Peyer's patch (tissue), 4 donors: ENCODE results near the gene ITGA8. TPM values are rescaled to one million over a fixed set of nuclear protein-coding genes. Genes with fewer than 3 reads are reported as not detected.

Source experiments
- DNase-seq, 3 donors: peaks; one replicate each; pipeline ENCODE4 v3.0.0-alpha.2; 2017 to 2019
- H3K27ac ChIP-seq, 4 donors: fragments of 200-600 bp; sonication (generic); one replicate each; pipeline ENCODE4 v1.5.1; 2016 to 2019
- H3K27me3 ChIP-seq, 2 donors: fragments of 200-600 bp; sonication (generic); one replicate each; pipeline ENCODE4 v1.5.1; 2019
- H3K36me3 ChIP-seq, 3 donors: fragments of 200-600 bp; sonication (generic); one replicate each; pipeline ENCODE4 v1.5.1; 2016 to 2019
- H3K4me1 ChIP-seq, 4 donors: fragments of 200-600 bp; sonication (generic); one replicate each; pipeline ENCODE4 v1.5.1; 2016 to 2019
- H3K4me3 ChIP-seq, 4 donors: fragments of 200-600 bp; sonication (generic); 1 replicate in 3 of 4; 2 replicates in 1 of 4; pipeline ENCODE4 v1.5.1; 2016 to 2019; ENCODE audit warnings: mild to moderate bottlenecking in 1 of 4
- H3K9me3 ChIP-seq, 4 donors: fragments of 200-600 bp; sonication (generic); one replicate each; pipeline ENCODE4 v1.5.1; 2016 to 2019; ENCODE audit warnings: mild to moderate bottlenecking in 1 of 4
- CTCF ChIP-seq, 6 experiments: fragments of 450-650 bp in 4 of 6; fragments of 200-600 bp in 2 of 6; sonication (generic) in 1 of 6; IDR thresholded peaks; one replicate each; pipeline ENCODE4 v1.5.1; 2017 to 2019; ENCODE audit warnings: antibody characterized with exemption in 6 of 6, mild to moderate bottlenecking in 3 of 6, moderate library complexity in 1 of 6
- POLR2A ChIP-seq, 2 donors: fragments of 450-650 bp; IDR thresholded peaks; one replicate each; pipeline ENCODE4 v1.5.1; 2017; ENCODE audit warnings: antibody characterized with exemption in 2 of 2, mild to moderate bottlenecking in 2 of 2, moderate library complexity in 2 of 2
- total RNA-seq, 4 donors: library from RNA; depleted of rRNA; stranded (reverse); fragments of >200 nt; gene quantifications; one replicate each; pipeline ENCODE4 v1.1.0, GENCODE V29; 2016

The ITGA8 gene
- total RNA-seq, 4 donors from 2014 or later, result 2.4 to 13.2 (median 3.9) TPM

DNA sequence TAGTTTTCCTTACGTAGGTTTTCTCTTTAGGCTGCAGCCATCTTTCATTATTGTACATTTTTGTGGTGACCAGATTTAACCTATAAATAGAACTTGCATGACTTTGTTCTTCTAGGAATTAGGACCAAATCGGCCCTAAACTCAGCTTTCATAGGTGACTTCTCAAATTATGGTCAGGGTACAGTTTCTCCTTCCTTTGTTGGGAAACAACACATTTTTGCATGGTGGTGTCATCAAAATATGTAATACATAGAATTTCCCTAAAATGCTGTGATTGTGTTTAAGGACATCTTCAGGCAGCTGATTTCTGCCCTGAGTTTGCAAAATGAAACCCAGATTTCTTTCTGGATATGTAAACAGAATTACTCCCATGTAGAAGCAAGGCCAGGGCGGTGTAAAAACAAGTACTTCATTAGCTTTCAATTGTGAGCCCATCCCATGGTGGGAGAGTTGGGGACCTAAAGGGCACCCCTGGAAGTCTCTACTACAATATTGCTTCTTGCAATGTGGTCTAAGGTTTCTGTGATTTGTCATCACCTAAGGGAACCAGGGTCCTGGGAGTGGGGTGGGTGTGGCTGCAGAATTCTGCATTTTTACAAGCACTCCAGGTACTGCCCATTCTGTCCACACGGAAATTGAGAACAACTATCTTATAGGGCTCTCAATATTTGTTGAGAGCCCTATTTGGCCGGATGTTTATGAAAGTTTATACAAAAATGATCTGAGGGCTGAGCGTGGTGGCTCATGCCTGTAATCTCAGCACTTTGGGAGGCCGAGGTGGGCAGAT, 227.7 kb downstream of the ITGA8 start:
- Histone ChIP-seq H3K4me3 (no peak overlapping the region), H3K4me1 (no peaks in the 10 kb centered on the region), H3K27me3 (no peaks in the 10 kb centered on the region), H3K27ac (no peak overlapping the region), H3K9me3 (no peaks in the 10 kb centered on the region), H3K36me3 (no peaks in the 10 kb centered on the region)
- no peak for DNase-seq
- TF ChIP-seq POLR2A (IDR thresholded peaks at IDR 0.05), result no peak

GRCh38 chr10:15489431-15489830, 230.3 kb downstream of the ITGA8 start:
- H3K4me3 ChIP-seq, result no peak overlapping the region
- H3K27me3 ChIP-seq, result no peaks in the 10 kb centered on the region
- no peak overlapping the region for H3K27ac ChIP-seq
- no peaks in the 10 kb centered on the region for H3K9me3 ChIP-seq
- H3K36me3 ChIP-seq, result no peaks in the 10 kb centered on the region
- H3K4me1 ChIP-seq, result no peaks in the 10 kb centered on the region
- no peak for TF ChIP-seq CTCF (IDR thresholded peaks at IDR 0.05)
- no peak for TF ChIP-seq POLR2A (IDR thresholded peaks at IDR 0.05)
- DNase-seq, result no peak

DNA sequence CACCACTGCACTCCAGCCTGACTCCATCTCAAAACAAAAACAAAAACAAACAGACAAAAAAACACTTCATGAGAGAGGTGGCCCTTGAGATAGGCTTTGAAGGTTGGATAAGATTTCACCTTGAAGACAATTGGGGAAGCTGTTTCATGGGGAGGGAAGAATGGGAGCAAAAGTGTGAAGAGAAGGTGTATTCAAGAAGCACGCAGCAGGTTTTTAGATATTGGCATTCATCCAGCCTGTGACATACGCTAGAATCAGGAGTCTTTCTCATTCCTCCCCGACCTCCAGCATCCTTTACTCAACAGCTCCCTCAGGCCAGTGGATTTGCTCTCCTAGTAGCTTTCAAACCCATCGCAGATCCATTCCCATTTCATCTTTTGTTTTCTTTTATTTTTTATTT, 232.3 kb downstream of the ITGA8 start:
- no peak overlapping the region for H3K27ac ChIP-seq
- no peak for DNase-seq
- no peaks in the 10 kb centered on the region for H3K36me3 ChIP-seq
- H3K4me1 ChIP-seq, result no peaks in the 10 kb centered on the region
- TF ChIP-seq POLR2A (IDR thresholded peaks at IDR 0.05) (no peak), CTCF (IDR thresholded peaks at IDR 0.05) (no peak)
- H3K27me3 ChIP-seq, result no peaks in the 10 kb centered on the region
- no peak overlapping the region for H3K4me3 ChIP-seq
- no peaks in the 10 kb centered on the region for H3K9me3 ChIP-seq

- TF ChIP-seq CTCF (IDR thresholded peaks at IDR 0.05), result no peak
- TF ChIP-seq POLR2A (IDR thresholded peaks at IDR 0.05), result no peak
- no peak overlapping the region for H3K4me3 ChIP-seq
Observed at GRCh38 chr10:15486404-15486803, 233.3 kb downstream of the ITGA8 start.

GRCh38 chr10:15485684-15486316, 233.9 kb downstream of the ITGA8 start:
- no peak overlapping the region for H3K4me3 ChIP-seq
- H3K9me3 ChIP-seq, result no peaks in the 10 kb centered on the region
- no peak for DNase-seq
- H3K27ac ChIP-seq, result no peak overlapping the region
- H3K27me3 ChIP-seq, result no peaks in the 10 kb centered on the region
- no peaks in the 10 kb centered on the region for H3K36me3 ChIP-seq
- TF ChIP-seq POLR2A (IDR thresholded peaks at IDR 0.05) (no peak), CTCF (IDR thresholded peaks at IDR 0.05) (no peak)
- H3K4me1 ChIP-seq, result no peaks in the 10 kb centered on the region

More at GRCh38 chr10:15486404-15486803, 233.3 kb downstream of the ITGA8 start:
- H3K36me3 ChIP-seq, result no peaks in the 10 kb centered on the region
- no peaks in the 10 kb centered on the region for H3K9me3 ChIP-seq
- no peaks in the 10 kb centered on the region for H3K27me3 ChIP-seq
- DNase-seq, result no peak
- H3K27ac ChIP-seq, result no peak overlapping the region
- H3K4me1 ChIP-seq, result no peaks in the 10 kb centered on the region

- H3K9me3 ChIP-seq, result no peaks in the 10 kb centered on the region
- no peak overlapping the region for H3K27ac ChIP-seq
- no peaks in the 10 kb centered on the region for H3K36me3 ChIP-seq
- TF ChIP-seq CTCF (IDR thresholded peaks at IDR 0.05) (no peak), POLR2A (IDR thresholded peaks at IDR 0.05) (no peak)
- no peak for DNase-seq
- H3K4me1 ChIP-seq, result no peaks in the 10 kb centered on the region
- H3K4me3 ChIP-seq, result no peak overlapping the region
- H3K27me3 ChIP-seq, result no peaks in the 10 kb centered on the region
Observed at GRCh38 chr10:15485027-15485426, 234.7 kb downstream of the ITGA8 start.
